Lower leg skin (tissue), 3 donors: Measurements from ENCODE around the gene RAD9B.

Experiments
- CTCF ChIP-seq, 3 donors: fragments of 450-650 bp; IDR thresholded peaks; one replicate each; pipeline ENCODE4 v1.5.1; 2016; ENCODE audit warnings: antibody characterized with exemption in 3 of 3, mild to moderate bottlenecking in 3 of 3, moderate library complexity in 2 of 3
- POLR2A ChIP-seq, 2 donors: fragments of 450-650 bp; IDR thresholded peaks; one replicate each; pipeline ENCODE4 v1.6.1; 2016 to 2017; ENCODE audit warnings: antibody characterized with exemption in 2 of 2, mild to moderate bottlenecking in 1 of 2, moderate library complexity in 1 of 2

GRCh38 chr12:110453569-110454296, 48.4 kb upstream of the RAD9B start:
- TF ChIP-seq POLR2A (IDR thresholded peaks at IDR 0.05): no peak
- TF ChIP-seq CTCF (IDR thresholded peaks at IDR 0.05): no peak
